ENCODE measurements around the gene ANHX. TPM values are rescaled to one million over a fixed set of nuclear protein-coding genes. Genes with fewer than 3 reads are reported as not detected.

Gene ANHX
- polyA plus RNA-seq, 3 donors, result not detected

GRCh38 chr12:133192847-133193246 lies 42.8 kb downstream of the ANHX start:
- Histone ChIP-seq H4K20me1 (ENCODE audit: insufficient read depth, low read length) (no peaks in the 10 kb centered on the region), H3K36me3 (replicated peaks in 1 of 2; ENCODE audit: control insufficient read depth in 1 of 2, insufficient read depth in 2 of 2, low read length in 2 of 2) (peaks cover 76 to 87% of the 10 kb centered on the region in 2 donors), H3K79me2 (ENCODE audit: insufficient read depth, low read length) (no peaks in the 10 kb centered on the region), H3K27ac (ENCODE audit: low read depth in 1 of 2, low read length in 2 of 2) (no peak overlapping the region), H3K4me3 (replicated peaks in 1 of 3; ENCODE audit: low read depth in 2 of 3, low read length in 3 of 3) (peak overlapping the region in 1 of 3 experiments; percentile 1), H3K27me3 (ENCODE audit: control insufficient read depth in 2 of 2, insufficient read depth in 2 of 2, low read length in 2 of 2) (no peaks in the 10 kb centered on the region), H2AFZ (ENCODE audit: insufficient read depth, low read depth, low read length, poor library complexity, severe bottlenecking) (no peak overlapping the region), H3K9me3 (replicated peaks in 1 of 2; ENCODE audit: control insufficient read depth in 1 of 2, insufficient read depth in 1 of 2, low read length in 2 of 2) (peaks cover 77 to 93% of the 10 kb centered on the region in 2 donors), H3K9ac (ENCODE audit: insufficient read depth, low read length, poor library complexity, severe bottlenecking) (no peak overlapping the region), H3K4me1 (ENCODE audit: control insufficient read depth in 1 of 2, insufficient read depth in 2 of 2, low read length in 2 of 2) (no peaks in the 10 kb centered on the region), H3K4me2 (replicated peaks; ENCODE audit: extremely low read depth, low read length, poor library complexity, severe bottlenecking) (no peak overlapping the region)
- intact Hi-C loops (cut with micrococcal nuclease), result no loop called here
- Mint-ChIP-seq H3K9me3 (peaks cover 72 to 89% (median 86%) of the 10 kb centered on the region in 7 donors), H3K27me3 (ENCODE audit: low read depth in 3 of 3) (peaks cover 0 to 1% (median 0%) of the 10 kb centered on the region in 3 donors), H3K4me1 (no peaks in the 10 kb centered on the region), H3K36me3 (peaks cover 82 to 89% of the 10 kb centered on the region in 2 donors), H3K27ac (no peak overlapping the region), H3K4me3 (no peak overlapping the region)
- WGBS (ENCODE audit: insufficient coverage), result 97% methylated on average over 5 of the region's 5 CpGs
- no peak for TF ChIP-seq CTCF (IDR thresholded peaks at IDR 0.05)
- no peak for DNase-seq

GRCh38 chr12:133190176-133190575 lies 45.5 kb downstream of the ANHX start:
- peaks cover 96 to 100% of the 10 kb centered on the region in 2 donors for H3K36me3 ChIP-seq (replicated peaks in 1 of 2; ENCODE audit: control insufficient read depth in 1 of 2, insufficient read depth in 2 of 2, low read length in 2 of 2)
- H3K4me1 ChIP-seq (ENCODE audit: control insufficient read depth in 1 of 2, insufficient read depth in 2 of 2, low read length in 2 of 2), result no peaks in the 10 kb centered on the region
- no peak overlapping the region for H3K9ac ChIP-seq (ENCODE audit: insufficient read depth, low read length, poor library complexity, severe bottlenecking)
- H3K27ac ChIP-seq (ENCODE audit: low read depth in 1 of 2, low read length in 2 of 2), result no peak overlapping the region
- Mint-ChIP-seq H3K4me1 (no peaks in the 10 kb centered on the region), H3K27ac (no peak overlapping the region), H3K9me3 (peaks cover 75 to 99% (median 96%) of the 10 kb centered on the region in 7 donors), H3K36me3 (peaks cover 100% of the 10 kb centered on the region in 2 donors), H3K4me3 (no peak overlapping the region), H3K27me3 (ENCODE audit: low read depth in 3 of 3) (peaks cover 0 to 1% (median 0%) of the 10 kb centered on the region in 3 donors)
- no peak overlapping the region for H3K4me2 ChIP-seq (replicated peaks; ENCODE audit: extremely low read depth, low read length, poor library complexity, severe bottlenecking)
- peak overlapping the region in 1 of 3 experiments; percentile 1 for H3K4me3 ChIP-seq (replicated peaks in 1 of 3; ENCODE audit: low read depth in 2 of 3, low read length in 3 of 3)
- no peaks in the 10 kb centered on the region for H3K79me2 ChIP-seq (ENCODE audit: insufficient read depth, low read length)
- H3K27me3 ChIP-seq (ENCODE audit: control insufficient read depth in 2 of 2, insufficient read depth in 2 of 2, low read length in 2 of 2), result no peaks in the 10 kb centered on the region
- no peak for TF ChIP-seq CTCF (IDR thresholded peaks at IDR 0.05)
- peaks cover 87 to 100% of the 10 kb centered on the region in 2 donors for H3K9me3 ChIP-seq (replicated peaks in 1 of 2; ENCODE audit: control insufficient read depth in 1 of 2, insufficient read depth in 1 of 2, low read length in 2 of 2)
- no peak overlapping the region for H2AFZ ChIP-seq (ENCODE audit: insufficient read depth, low read depth, low read length, poor library complexity, severe bottlenecking)
- WGBS (ENCODE audit: insufficient coverage), result no CpG with 5 or more reads among the region's 2 CpGs
- DNase-seq, result no peak
- no peaks in the 10 kb centered on the region for H4K20me1 ChIP-seq (ENCODE audit: insufficient read depth, low read length)
- intact Hi-C loops (cut with micrococcal nuclease), result no loop called here
